Adrenal gland (tissue), 5 donors: ENCODE measurements around the gene ATP13A4.

ENCODE experiments used
- CTCF ChIP-seq, 6 experiments: fragments of 450-650 bp in 4 of 6; fragments of 200-600 bp in 2 of 6; sonication (generic) in 1 of 6; IDR thresholded peaks; 1 replicate in 5 of 6; 2 replicates in 1 of 6; pipeline versions ENCODE4 v1.5.1 to v1.8.0; 2016 to 2021; ENCODE audit warnings: antibody characterized with exemption in 6 of 6, mild to moderate bottlenecking in 2 of 6, moderate library complexity in 1 of 6
- POLR2A ChIP-seq, 2 donors: fragments of 450-650 bp; IDR thresholded peaks; one replicate each; pipeline ENCODE4 v1.6.1; 2017; ENCODE audit warnings: antibody characterized with exemption in 2 of 2, mild to moderate bottlenecking in 2 of 2, moderate library complexity in 1 of 2
- donor health status: DM: no; HTN: no; CAD: no.

DNA sequence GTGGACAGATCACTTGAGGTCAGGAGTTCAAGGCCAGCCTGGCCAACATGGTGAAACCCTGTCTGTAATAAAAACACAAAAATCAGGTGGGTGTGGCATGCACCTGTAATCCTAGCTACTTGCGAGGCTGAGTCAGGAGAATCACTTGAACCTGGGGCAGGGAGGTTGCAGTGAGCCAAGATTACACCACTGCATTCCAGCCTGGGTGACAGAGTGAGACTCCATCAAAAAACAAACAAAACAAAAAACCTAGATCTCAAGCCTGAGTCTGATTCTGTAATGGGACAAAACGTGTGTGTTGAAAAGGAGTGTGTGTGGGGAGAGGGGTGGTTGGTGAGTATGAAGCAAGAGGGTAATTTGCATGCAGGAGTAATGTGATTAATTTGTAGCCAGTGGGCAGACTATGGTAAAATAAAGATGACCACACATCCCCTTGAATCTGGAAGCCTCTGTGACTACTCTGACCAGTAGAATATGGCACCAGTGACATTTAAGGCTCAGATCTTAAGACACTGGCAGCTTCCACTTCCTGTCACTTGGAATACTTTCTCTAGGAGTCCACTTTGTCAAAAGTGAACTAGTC lies 19.9 kb upstream of the ATP13A4 start:
- TF ChIP-seq POLR2A (IDR thresholded peaks at IDR 0.05) (no peak), CTCF (IDR thresholded peaks at IDR 0.05) (no peak)
